Dermis microvascular lymphatic vessel endothelial cell (primary cell): ENCODE results near the gene HIGD1C. TPM values are rescaled to one million over a fixed set of nuclear protein-coding genes. Genes with fewer than 3 reads are reported as not detected.
A peak's percentile ranks its signal among the peaks of the same experiment; 100 is the strongest.
"Not testable (repeated sequence)": the region's sequence is repeated elsewhere in the genome, so short reads cannot be mapped to it uniquely, and the experiment has no call there.

Experiments
- DNase-seq, 2 donors: peaks; one replicate each; pipeline versions ENCODE4 v3.0.0 to v3.0.0-alpha.2; 2010; ENCODE audit warnings: low read depth in 2 of 2
- total RNA-seq: library from RNA; depleted of rRNA; stranded (reverse); fragments of >200 nt; gene quantifications from 2 replicates; pipeline ENCODE4 v1.2.1, GENCODE V29; 2014

HIGD1C gene
- total RNA-seq, result not detected in 2 replicates

DNA sequence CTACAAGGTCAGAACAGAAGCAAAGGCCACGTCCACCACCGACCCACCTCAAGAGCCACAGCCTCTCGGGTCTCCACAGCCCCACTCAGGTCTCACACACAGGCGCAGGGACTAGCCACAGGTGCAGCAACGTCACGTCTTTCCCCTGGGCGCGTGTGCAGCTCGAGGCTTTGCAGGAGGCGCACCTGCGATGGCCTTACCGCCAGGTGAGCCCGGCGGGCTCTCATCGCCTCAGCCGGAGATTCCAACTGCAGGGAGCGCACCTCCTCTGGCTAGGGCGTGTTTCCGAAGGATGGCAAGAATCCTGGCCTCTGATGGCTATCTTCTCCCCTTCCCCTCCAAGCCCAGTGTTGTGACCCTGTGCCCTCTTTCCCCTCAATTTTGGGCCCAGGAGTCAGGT, at the start of gene HIGD1C:
TSS of gene HIGD1C (plus strand) at position 35 of the 400 bp plus-strand sequence. CDS start 1,455 bp downstream, outside the sequence.
- DNase-seq, result no peak

DNA sequence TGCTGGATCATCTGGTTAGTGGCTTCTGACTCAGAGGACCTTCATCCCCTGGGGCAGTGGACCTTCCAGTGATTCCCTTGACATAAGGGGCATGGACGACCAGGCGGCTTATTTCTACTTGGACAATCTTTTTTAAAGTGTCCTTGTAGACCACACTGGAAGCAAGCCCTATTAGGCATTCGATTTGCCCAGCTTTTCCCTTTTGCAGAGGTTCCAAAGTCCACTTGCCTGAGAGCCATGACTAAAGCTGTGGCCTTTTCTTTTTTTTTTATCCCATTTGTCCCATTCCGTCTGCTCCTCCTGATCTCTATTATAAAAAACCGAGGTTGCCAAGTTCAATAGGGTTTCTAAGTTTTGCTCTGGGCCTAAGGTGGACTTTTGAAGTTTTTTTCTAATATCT, 43.9 kb upstream of the HIGD1C start:
- DNase-seq, result not testable (repeated sequence)

DNA sequence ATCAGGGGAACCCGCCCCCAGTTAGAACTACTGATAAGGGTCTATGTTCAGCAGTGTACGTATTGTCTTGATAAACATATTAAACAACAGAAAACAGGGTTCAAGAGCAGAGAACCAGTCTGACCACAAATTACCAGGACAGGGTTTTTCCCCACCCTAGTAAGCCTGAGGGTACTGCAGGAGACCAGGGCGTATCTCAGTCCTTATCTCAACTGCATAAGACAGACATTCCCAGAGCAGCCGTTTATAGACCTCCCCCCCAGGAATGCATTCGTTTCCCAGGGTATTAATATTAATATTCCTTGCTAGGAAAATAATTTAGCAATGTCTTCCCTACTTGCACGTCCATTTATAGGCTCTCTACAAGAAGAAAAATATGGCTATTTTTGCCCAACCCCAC, 40.0 kb upstream of the HIGD1C start:
- not testable (repeated sequence) for DNase-seq

DNA sequence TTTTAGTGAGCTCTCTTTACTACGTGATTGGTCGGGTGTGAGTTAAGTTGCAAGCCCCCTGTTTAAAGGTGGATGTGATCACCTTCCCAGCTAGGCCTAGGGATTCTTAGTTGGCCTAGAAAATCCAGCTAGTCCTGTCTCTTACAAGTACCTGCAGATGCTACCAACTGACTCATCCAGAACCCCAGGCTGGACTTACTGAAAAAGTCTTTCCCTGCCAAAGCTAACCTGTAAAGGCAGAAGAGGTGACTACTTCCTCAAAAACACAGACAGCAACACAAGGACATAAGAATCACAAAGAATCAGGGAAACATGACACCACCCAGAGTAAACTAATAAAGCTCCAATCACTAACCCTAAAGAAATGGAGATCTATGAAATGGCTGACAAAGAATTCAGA, 39.1 kb upstream of the HIGD1C start:
- no peak for DNase-seq

DNA sequence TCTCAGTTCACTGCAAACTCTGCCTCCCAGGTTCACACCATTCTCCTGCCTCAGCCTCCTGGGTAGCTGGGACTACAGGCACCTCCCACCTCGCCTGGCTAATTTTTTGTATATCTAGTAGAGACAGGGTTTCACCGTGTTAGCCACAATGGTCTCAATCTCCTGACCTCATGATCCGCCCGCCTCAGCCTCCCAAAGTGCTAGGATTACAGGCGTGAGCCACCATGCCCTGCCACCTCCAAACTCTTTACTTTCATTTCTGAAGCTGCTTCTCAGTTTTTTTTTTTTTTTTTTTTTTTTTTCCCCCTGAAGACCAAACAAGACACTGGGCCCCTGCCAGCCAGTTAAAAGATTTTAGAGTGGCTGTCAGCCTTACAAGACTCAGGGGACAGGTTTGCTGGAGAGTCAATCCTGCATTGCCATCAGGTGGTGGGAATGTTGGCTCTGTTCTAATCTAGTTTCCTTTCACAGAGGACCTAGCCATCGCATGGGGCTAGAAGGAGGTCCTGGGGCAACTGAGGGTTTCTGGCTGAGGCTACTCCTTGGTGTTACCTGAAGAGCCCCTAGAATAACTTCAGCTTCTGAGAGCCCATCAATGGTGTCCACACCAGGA, 37.4 kb upstream of the HIGD1C start:
- no peak for DNase-seq

DNA sequence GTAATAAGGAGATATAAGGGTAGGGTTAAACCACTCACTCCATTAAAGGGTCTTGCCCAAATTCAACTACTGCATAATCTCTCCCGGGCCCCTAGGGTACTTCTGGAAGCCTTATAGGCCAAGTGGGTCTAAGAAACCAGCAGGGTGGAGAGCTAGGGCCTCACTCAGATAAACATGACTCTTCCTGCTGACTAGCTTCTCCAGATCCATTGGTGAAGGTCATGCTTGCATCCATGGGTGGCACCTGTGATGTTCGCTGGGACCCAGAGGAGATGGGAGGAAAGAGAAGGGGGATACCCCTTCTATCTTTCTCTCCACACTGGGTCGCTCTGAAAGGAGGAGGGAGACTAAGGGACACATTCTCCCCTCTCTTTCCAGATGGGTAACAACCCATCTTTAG, 36.1 kb upstream of the HIGD1C start:
- no peak for DNase-seq

DNA sequence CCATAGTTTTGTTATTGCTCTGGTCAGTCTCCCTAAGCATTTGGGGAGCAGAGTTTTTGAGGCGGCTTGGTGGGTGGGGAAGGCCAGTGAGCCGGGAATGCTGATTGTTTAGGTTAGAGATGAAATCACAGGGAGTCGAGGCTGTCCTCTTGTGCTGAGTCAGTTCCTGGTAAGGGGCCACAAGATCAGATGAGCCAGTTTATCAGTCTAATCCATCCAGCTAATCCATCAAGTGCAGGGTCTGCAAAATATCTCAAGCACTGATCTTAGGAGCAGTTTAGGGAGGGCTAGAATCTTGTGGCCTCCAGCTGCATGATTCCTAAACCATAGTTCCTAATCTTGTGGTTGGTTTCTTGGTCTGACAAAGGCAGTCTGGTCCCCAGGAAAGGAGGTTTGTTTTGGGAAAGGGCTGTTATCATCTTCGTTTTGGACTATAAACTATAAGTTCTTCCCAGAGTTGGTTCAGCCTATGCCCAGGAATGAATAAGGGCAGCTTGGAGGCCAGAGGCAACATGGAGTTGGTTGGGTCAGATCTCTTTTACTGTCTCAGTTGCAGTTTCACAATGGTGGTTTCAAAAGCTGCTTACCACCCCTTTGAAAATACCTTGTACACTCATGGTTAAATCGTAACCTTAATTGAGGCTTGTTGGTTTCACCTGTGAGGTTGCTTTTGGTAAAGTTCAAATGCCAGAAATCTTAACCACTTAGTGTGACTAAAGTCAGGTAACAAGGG, 33.6 kb upstream of the HIGD1C start:
- no peak for DNase-seq

DNA sequence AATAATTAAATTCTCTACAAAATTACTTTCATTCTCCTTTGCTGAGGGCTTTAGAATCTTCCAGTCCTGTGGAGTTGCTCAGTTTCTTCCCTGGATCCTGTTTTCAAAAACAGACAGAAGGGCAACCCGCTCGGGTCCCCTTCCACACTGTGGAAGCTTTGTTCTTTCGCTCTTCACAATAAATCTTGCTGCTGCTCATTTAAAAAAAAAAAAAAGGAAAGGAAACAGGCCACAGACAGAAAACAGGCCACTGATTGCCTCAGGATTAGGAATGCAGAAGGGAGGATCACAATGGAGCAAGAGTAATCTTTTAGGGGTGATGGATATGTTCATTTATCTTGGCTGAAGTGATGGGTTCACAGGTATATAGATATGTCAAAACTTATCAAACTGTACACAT, 29.5 kb upstream of the HIGD1C start:
- DNase-seq, result peak in 1 of 2 donors; percentile 37

DNA sequence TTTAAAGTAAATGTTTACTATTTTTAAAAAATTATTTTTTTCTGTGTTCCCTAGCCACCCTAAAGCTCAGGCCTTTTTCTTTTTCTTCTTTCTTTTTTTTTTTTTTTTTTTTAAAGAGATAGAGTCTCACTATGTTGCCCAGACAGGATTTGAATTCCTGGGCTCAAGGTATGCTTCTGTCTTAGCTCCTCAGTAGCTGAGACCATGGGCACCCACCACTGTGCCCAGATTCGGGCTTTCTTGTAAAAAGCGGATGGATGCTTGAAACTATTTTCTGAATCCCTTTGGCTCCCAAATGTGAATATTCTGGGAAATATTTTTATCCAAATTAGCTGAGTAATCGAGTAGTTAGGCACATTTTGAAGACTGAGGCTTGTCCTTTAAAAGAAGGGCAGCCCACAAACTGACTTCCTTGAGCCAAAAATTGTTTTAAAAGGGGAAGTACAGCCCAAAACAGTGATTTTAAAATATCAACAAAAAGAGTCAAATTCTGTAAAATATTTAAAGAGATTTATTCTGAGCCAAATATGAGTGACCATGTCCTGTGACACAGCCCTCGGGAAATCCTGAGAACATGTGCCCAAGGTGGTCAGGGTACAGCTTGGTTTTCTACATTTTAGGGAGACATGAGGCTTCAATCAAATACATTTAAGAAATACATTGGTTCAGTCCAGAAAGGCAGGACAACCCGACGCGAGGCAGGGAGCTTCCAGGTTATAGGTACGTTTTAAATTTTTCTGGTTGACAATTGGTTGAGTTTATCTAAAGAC, 28.8 kb upstream of the HIGD1C start:
- DNase-seq, result no peak

DNA sequence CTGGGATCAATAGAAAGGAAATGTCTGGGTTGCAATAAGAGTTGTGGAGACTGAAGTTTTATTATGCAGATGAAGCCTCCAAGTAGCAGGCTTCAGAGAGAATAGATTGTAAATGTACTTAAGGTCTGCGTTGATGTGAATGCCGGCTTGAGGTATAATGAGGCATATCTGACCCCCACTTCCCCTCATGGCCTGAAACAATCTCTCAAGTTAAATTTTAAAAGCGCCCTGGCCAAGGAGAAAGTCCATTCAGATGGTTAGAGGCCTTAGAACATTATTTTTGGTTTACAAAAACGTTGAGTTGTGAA, 28.3 kb upstream of the HIGD1C start:
- DNase-seq, result no peak

DNA sequence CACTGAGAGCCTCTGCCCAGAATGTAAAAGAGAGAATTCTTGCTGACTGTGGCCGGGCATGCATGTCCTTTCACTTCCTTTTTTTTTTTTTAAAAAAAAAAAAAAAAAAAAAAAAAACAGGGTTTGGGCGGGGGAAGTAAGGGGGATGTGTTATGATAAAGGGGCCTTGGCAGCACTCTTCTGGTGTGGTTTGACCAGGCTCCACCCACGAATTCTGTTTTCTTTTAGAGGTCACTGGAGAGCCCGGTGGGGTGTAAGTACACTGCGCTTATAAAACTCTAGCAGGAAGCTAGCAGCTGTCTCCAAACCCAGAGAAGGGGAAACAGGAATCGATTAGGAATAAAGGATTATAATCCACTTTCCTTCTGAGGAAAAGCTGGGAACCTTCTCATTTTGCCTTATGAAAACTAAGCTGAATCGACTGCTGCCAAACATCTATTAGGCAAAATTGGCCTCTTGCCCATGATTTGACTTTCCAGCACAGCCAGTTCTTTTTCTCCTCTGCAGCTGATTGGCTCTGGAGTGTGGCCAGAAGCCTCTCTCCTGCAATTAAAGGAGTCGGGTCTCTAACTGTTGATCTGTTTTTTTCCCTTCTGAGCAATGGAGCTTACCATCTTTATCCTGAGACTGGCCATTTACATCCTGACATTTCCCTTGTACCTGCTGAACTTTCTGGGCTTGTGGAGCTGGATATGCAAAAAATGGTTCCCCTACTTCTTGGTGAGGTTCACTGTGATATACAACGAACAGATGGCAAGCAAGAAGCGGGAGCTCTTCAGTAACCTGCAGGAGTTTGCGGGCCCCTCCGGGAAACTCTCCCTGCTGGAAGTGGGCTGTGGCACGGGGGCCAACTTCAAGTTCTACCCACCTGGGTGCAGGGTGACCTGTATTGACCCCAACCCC, 27.7 kb upstream of the HIGD1C start:
- DNase-seq, result peak; percentile 83 to 93

DNA sequence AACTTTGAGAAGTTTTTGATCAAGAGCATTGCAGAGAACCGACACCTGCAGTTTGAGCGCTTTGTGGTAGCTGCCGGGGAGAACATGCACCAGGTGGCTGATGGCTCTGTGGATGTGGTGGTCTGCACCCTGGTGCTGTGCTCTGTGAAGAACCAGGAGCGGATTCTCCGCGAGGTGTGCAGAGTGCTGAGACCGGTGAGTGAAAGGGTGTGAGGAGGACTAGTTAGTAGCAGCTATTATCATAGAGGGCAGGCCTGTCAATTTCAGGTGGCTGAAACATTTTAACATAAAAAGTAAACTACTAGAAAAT, 27.0 kb upstream of the HIGD1C start:
- peak in 1 of 2 donors; percentile 17 for DNase-seq

DNA sequence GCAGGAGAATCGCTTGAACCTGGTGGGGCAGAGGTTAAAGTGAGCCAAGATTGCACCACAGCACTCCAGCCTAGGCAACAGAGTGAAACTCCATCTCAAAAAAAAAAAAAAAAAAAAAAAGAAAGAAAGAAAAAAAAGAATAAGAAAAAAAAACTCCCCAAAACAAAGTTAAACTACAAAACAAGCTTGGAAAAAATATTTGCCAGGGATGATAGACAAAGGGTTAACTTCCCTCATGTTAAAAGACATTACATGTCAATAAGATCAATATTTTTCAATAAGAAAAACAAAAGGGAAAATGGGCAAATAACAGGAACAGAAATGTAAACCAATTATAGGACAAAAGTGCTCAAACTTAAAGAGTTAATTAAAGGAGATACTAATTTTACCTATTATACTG, 26.4 kb upstream of the HIGD1C start:
- DNase-seq, result no peak

DNA sequence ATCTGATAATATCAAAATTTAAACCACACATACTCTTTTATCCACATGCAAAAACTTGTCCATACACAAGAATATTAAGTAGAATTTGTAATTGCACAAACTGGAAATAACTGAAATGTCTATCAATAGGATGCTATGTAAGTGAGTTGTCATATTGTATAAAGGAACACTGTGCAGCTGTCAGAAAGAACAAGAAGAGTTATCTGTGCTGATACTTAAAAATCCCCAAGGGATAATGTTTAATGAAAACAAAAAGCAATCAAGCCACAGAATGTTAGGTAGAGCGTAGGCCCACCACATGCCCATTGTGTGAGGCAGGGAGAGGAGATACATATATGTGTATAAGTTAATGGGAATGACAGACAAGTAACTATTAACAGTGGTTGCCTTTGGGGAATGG, 25.9 kb upstream of the HIGD1C start:
- DNase-seq, result no peak

DNA sequence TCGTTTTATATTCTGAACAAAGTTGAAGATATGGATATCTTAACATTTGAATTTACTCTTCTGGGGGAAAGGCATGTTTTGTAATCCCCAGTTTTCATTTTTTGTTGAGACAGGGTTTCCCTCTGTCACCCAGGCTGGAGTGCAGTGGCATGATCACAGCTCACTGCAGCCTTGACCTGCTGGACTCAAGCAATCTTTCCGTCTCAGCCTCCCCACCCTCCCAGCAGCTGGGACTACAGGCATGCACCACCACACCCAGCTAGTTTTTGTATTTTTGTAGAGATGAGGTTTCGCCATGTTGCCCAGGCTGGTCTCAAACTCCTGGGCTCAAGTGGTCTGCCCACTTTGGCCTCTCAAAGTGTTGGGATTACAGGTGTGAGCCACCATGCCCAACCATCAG, 25.4 kb upstream of the HIGD1C start:
- DNase-seq, result not testable (repeated sequence)

DNA sequence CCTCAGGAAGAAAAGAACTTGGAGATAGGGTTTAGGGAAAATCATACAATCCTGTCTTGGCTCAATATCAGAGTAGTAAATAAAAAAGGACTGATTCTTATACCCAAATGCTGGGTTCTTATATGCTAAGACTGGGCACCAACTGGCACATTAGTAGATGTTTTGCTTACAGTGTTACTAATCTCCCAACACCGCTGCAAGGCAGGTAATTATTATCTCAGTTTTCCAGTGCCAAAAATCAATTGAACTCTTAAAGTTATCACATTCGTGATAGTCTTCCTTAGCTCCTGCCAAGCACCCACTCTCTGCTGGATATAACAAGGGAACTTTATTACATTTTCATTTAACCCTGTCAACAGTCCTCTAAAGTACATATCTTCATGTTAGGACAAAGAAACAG, 25.0 kb upstream of the HIGD1C start:
- DNase-seq, result no peak

DNA sequence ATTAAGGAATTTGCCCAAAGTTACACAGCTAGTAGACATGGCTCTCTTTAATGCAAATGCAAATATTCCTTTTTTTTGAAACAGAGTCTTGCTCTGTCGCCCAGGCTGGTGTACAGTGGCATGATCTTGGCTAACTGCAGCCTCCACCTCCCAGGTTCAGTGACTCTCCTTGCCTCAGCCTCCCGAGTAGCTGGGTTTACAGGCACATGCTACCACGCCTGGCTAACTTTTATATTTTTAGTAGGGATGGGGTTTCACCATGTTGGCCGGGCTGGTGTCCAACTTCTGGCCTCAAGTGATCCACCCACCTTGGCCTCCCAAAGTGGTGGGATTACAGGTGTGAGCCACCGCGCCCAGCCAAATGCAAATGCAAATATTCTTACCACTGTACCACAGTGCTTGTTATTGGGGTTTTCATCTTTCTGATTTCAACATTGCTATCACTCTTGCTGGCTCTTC, 24.5 kb upstream of the HIGD1C start:
- no peak for DNase-seq

DNA sequence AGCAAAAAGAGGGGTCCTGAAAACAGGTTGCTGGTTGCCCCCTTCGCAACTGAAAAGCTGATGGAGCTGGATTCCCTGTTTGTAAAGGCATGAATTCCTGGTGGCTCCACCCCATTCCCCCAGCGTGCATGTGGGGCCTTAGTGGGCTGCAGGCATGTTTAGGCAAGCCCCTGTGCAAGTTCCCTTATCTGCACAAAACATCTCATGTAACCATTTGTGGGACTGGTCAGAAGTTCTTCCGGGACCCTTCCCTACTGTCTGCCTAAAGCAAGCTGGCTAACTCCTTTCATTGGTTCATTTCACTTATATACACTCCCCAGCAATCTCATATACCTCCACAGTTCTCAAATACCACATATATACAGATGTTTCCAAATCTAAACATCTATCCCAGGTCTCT, 24.0 kb upstream of the HIGD1C start:
- DNase-seq, result no peak

DNA sequence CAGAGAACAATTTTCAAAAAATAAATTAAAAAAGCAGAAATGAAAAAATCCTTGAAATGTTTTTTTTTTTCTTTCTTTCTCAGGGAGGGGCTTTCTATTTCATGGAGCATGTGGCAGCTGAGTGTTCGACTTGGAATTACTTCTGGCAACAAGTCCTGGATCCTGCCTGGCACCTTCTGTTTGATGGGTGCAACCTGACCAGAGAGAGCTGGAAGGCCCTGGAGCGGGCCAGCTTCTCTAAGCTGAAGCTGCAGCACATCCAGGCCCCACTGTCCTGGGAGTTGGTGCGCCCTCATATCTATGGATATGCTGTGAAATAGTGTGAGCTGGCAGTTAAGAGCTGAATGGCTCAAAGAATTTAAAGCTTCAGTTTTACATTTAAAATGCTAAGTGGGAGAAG, 22.5 kb upstream of the HIGD1C start:
- DNase-seq, result no peak

DNA sequence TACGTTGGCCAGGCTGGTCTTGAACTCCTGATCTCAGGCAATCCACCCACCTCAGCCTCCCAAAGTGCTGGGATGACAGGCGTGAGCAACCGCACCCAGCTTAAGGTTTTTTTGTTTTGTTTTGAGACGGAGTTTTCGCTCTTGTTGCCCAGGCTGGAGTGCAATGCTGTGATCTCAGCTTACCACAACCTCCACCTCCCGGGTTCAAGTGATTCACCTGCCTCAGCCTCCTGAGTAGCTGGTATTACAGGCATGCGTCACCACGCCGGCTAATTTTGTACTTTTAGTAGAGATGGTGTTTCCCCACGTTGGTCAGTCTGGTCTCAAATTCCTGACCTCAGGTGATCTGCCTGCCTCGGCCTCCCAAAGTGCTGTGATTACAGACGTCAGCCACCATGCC, 21.9 kb upstream of the HIGD1C start:
- not testable (repeated sequence) for DNase-seq

DNA sequence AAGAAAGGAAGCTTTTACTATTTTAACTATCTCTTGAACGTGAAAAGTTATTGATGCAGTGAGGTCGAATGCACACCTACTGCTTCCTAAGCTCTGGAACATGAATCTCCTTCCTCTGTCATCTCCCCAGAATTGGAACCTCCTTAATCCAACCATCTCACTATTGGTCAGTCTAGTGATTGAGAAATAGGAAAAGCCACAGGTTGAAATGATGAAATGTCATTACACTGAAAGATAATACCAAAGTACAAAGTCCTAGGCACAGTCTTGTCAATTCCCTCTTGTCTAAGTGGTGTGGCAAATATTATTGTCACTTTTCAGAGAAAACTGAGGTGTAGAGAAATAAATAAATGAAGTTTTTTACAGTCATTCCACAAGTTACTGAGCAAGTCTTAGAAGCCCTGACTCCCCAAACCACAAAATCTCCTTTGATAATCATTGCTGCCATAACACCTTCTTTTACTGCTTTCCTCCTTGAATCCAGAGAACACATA, 19.5 kb upstream of the HIGD1C start:
- DNase-seq, result no peak
